GM23248 (cell line): Measurements from ENCODE around the gene SMIM24. TPM values are rescaled to one million over a fixed set of nuclear protein-coding genes. Genes with fewer than 3 reads are reported as not detected.
"Not testable (repeated sequence)": the region's sequence is repeated elsewhere in the genome, so short reads cannot be mapped to it uniquely, and the experiment has no call there.

Experiments
- DNase-seq: peaks from one replicate; pipeline ENCODE4 v3.0.0-alpha.2; 2015
- H2AFZ ChIP-seq: fragments of 200-600 bp; sonication (generic); 2 replicates; pipeline ENCODE4 v1.6.1; 2016; ENCODE audit warnings: antibody characterized with exemption
- H3F3A ChIP-seq: fragments of 200-600 bp; sonication (generic); 2 replicates; pipeline ENCODE4 v1.6.1; 2016; ENCODE audit warnings: mild to moderate bottlenecking, antibody characterized with exemption, mixed run types; ENCODE audit not compliant: insufficient read depth
- H3K27ac ChIP-seq: fragments of 200-600 bp; sonication (generic); 2 replicates; pipeline ENCODE4 v1.5.1; 2016; ENCODE audit warnings: mild to moderate bottlenecking
- H3K27me3 ChIP-seq: fragments of 200-600 bp; sonication (generic); replicated peaks from 2 replicates; pipeline ENCODE4 v1.6.1; 2016; ENCODE audit warnings: mild to moderate bottlenecking; ENCODE audit not compliant: insufficient read depth
- H3K36me3 ChIP-seq: fragments of 200-600 bp; sonication (generic); 2 replicates; pipeline ENCODE4 v1.6.1; 2016; ENCODE audit warnings: low read depth, mild to moderate bottlenecking
- H3K4me1 ChIP-seq: fragments of 200-600 bp; sonication (generic); 2 replicates; pipeline ENCODE4 v1.6.1; 2016; ENCODE audit warnings: mild to moderate bottlenecking; ENCODE audit not compliant: insufficient read depth
- H3K4me2 ChIP-seq: fragments of 200-600 bp; sonication (generic); one replicate; pipeline ENCODE4 v1.6.1; 2016; ENCODE audit warnings: mild to moderate bottlenecking; ENCODE audit not compliant: unreplicated experiment
- H3K4me3 ChIP-seq: fragments of 200-600 bp; sonication (generic); 2 replicates; pipeline ENCODE4 v1.5.1; 2016; ENCODE audit warnings: mild to moderate bottlenecking
- H3K79me2 ChIP-seq: fragments of 200-600 bp; sonication (generic); 2 replicates; pipeline ENCODE4 v1.6.1; 2016; ENCODE audit warnings: mild to moderate bottlenecking; ENCODE audit not compliant: insufficient read depth
- H3K9ac ChIP-seq: fragments of 200-600 bp; sonication (generic); 2 replicates; pipeline ENCODE4 v1.6.1; 2016; ENCODE audit warnings: mild to moderate bottlenecking
- H3K9me2 ChIP-seq: fragments of 200-600 bp; sonication (generic); 2 replicates; pipeline ENCODE4 v1.6.1; 2016; ENCODE audit warnings: mixed run types, mild to moderate bottlenecking, moderate library complexity; ENCODE audit not compliant: insufficient read depth
- H3K9me3 ChIP-seq: fragments of 200-600 bp; sonication (generic); one replicate; pipeline ENCODE4 v1.6.1; 2017; ENCODE audit warnings: low read depth
- H4K20me1 ChIP-seq: fragments of 200-600 bp; sonication (generic); 2 replicates; pipeline ENCODE4 v1.6.0; 2016; ENCODE audit not compliant: insufficient read depth
- EZH2 ChIP-seq: fragments of 200-600 bp; sonication (generic); IDR thresholded peaks from 2 replicates; pipeline ENCODE4 v1.6.1; 2018; ENCODE audit warnings: antibody characterized with exemption, mild to moderate bottlenecking; ENCODE audit not compliant: insufficient read depth, poor library complexity, severe bottlenecking
- EZH2phosphoT487 ChIP-seq: fragments of 200-600 bp; sonication (generic); IDR thresholded peaks from 2 replicates; pipeline ENCODE4 v1.6.1; 2018; ENCODE audit warnings: antibody characterized with exemption, moderate library complexity, mild to moderate bottlenecking, low read depth; ENCODE audit not compliant: insufficient read depth
- WGBS, 2 experiments: methylation state at CpG; one replicate each; pipeline ENCODE4 v1.1.6; 2015 to 2017; ENCODE audit warnings: low lambda C conversion rate in 2 of 2, low coverage in 1 of 2; ENCODE audit errors: missing lambda C conversion rate in 2 of 2; 5-methylcytosine and 5-hydroxymethylcytosine counted together
- in situ Hi-C: fragments of 300-500 bp; cut with MboI; formaldehyde crosslinking; loops from 2 replicates; pipeline ENCODE4 v1.15.0; 2020
- polyA plus RNA-seq: library from polyadenylated mRNA; unstranded; fragments of >200 nt; fragmentation: Nextera tagmentation; extraction: Ambion mirVana; gene quantifications from 2 replicates; pipeline ENCODE4 v1.2.1, GENCODE V29; 2016
- total RNA-seq: library from RNA; depleted of rRNA; stranded (reverse); fragments of >200 nt; shearing (Covaris generic); gene quantifications from 2 replicates; pipeline ENCODE4 v1.2.3, GENCODE V29; 2014

The SMIM24 gene
- total and polyA plus RNA-seq, 2 experiments from 2014 or later = not detected

DNA sequence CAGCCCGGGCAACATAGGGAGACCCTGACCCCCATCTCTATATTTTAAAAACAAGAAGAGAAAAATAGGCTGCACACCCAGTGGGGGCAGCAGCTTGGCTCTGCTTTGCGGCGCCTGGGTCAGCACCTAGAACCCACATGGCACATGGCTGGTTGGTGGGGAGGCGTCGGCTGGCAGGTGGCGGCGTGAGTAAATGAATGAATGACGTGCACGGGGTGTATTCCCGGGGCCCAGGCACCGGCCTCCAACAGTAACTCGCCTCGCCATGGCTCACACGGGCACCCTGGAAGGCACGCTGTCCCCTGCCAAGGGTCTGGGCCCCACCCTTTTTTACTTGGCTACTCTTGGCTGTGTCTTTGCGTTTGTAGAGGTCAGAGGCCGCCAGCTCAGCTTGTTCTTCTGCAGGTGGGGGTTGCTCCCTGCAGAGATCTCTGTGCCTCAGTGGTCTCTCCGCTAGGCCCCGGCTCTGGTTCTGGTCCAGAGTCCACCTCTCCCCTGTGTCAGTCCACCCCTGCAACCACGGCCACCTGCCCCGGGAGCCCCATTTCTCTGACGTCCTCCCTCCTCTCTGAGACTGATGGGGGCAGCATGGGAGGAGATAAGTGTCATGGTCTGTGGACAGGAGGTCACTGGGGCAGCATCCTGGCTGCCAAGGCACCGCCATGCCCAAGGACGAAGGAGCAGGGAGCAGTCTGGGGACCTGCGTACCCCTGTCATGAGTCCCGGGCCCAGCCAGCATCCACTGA, 31.4 kb upstream of the SMIM24 start:
- no peaks in the 10 kb centered on the region for H3K9me2 ChIP-seq
- in situ Hi-C loops = no loop called here

GRCh38 chr19:3510727-3511126, 30.4 kb upstream of the SMIM24 start:
- Histone ChIP-seq H3K36me3 (no peaks in the 10 kb centered on the region), H2AFZ (no peak overlapping the region), H3K9me2 (no peaks in the 10 kb centered on the region), H3K4me3 (no peak overlapping the region), H3K27me3 (no peaks in the 10 kb centered on the region), H4K20me1 (no peaks in the 10 kb centered on the region), H3K9me3 (no peaks in the 10 kb centered on the region), H3K9ac (no peak overlapping the region), H3K79me2 (peaks cover 95% of the 10 kb centered on the region), H3K4me2 (no peak overlapping the region), H3F3A (peaks cover 6% of the 10 kb centered on the region; the same call in 1 of the 2 replicates), H3K4me1 (peaks cover 8% of the 10 kb centered on the region; the same call in 1 of the 2 replicates), H3K27ac (no peak overlapping the region)
- no peak for DNase-seq
- in situ Hi-C loops = no loop called here
- 84 to 91% methylated on average over 21 to 22 of the region's 22 CpGs for WGBS, 2 experiments
- TF ChIP-seq EZH2 = no peak
- TF ChIP-seq EZH2phosphoT487 = no peak

More for the DNA sequence above, 31.4 kb upstream of the SMIM24 start:
- H3K79me2 ChIP-seq = peaks cover 100% of the 10 kb centered on the region
- no peaks in the 10 kb centered on the region for H3K9me3 ChIP-seq
- 67 to 72% methylated on average over 25 to 26 of the region's 26 CpGs for WGBS, 2 experiments
- H3F3A ChIP-seq = peaks cover 6% of the 10 kb centered on the region; the same call in 1 of the 2 replicates
- no peak overlapping the region for H3K9ac ChIP-seq
- no peak overlapping the region for H3K4me3 ChIP-seq
- H3K4me1 ChIP-seq = peaks cover 8% of the 10 kb centered on the region; the same call in 1 of the 2 replicates
- TF ChIP-seq EZH2phosphoT487 (no peak), EZH2 (no peak)
- H4K20me1 ChIP-seq = peaks cover under 1% of the 10 kb centered on the region; the same call in 1 of the 2 replicates
- H3K27ac ChIP-seq = no peak overlapping the region
- H2AFZ ChIP-seq = no peak overlapping the region
- H3K4me2 ChIP-seq = no peak overlapping the region
- no peaks in the 10 kb centered on the region for H3K36me3 ChIP-seq
- DNase-seq = no peak
- no peaks in the 10 kb centered on the region for H3K27me3 ChIP-seq

GRCh38 chr19:3509566-3509989, 29.3 kb upstream of the SMIM24 start:
- H3K4me1 ChIP-seq = peaks cover 8% of the 10 kb centered on the region; the same call in 1 of the 2 replicates
- DNase-seq = peak; percentile 90
- no peak for TF ChIP-seq EZH2phosphoT487
- no peak for TF ChIP-seq EZH2
- H4K20me1 ChIP-seq = no peaks in the 10 kb centered on the region
- H3K9ac ChIP-seq = 0 out of 2 replicates have a peak overlapping the region, but pooled peaks have one; percentile 7
- H3K27me3 ChIP-seq = no peaks in the 10 kb centered on the region
- H3K4me3 ChIP-seq = no peak overlapping the region
- H3K79me2 ChIP-seq = peaks cover 83% of the 10 kb centered on the region
- in situ Hi-C loops = no loop called here
- H3F3A ChIP-seq = peaks cover 6% of the 10 kb centered on the region; the same call in 1 of the 2 replicates
- no peaks in the 10 kb centered on the region for H3K9me3 ChIP-seq
- H2AFZ ChIP-seq = no peak overlapping the region
- WGBS, 2 experiments = 51 to 55% methylated on average over 15 of the region's 15 CpGs
- no peaks in the 10 kb centered on the region for H3K9me2 ChIP-seq
- no peaks in the 10 kb centered on the region for H3K36me3 ChIP-seq
- H3K27ac ChIP-seq = peak overlapping the region; percentile 64
- no peak overlapping the region for H3K4me2 ChIP-seq

GRCh38 chr19:3508771-3509535, 28.6 kb upstream of the SMIM24 start:
- Histone ChIP-seq H3K27ac (peak overlapping the region; percentile 64), H3K79me2 (peaks cover 77% of the 10 kb centered on the region), H2AFZ (no peak overlapping the region), H3K4me1 (peaks cover 8% of the 10 kb centered on the region; the same call in 1 of the 2 replicates), H3K4me3 (no peak overlapping the region), H4K20me1 (no peaks in the 10 kb centered on the region), H3K9me3 (no peaks in the 10 kb centered on the region), H3K36me3 (no peaks in the 10 kb centered on the region), H3K27me3 (no peaks in the 10 kb centered on the region), H3F3A (peaks cover 6% of the 10 kb centered on the region; the same call in 1 of the 2 replicates), H3K4me2 (no peak overlapping the region), H3K9me2 (no peaks in the 10 kb centered on the region), H3K9ac (no peak overlapping the region)
- in situ Hi-C loops = no loop called here
- peak; percentile 18 for DNase-seq
- 89 to 93% methylated on average over 22 to 23 of the region's 23 CpGs for WGBS, 2 experiments
- TF ChIP-seq EZH2 = no peak
- TF ChIP-seq EZH2phosphoT487 = no peak

- Histone ChIP-seq H3K79me2 (peaks cover 69% of the 10 kb centered on the region), H3K4me3 (peak overlapping the region; percentile 87)
- H3K9ac ChIP-seq, H3K36me3 ChIP-seq, H3K9me2 ChIP-seq, H3K4me1 ChIP-seq, H3K27me3 ChIP-seq, in situ Hi-C loops, DNase-seq, H2AFZ ChIP-seq, H3K4me2 ChIP-seq, H3K9me3 ChIP-seq, H3F3A ChIP-seq, H4K20me1 ChIP-seq, H3K27ac ChIP-seq: not testable (repeated sequence)
- 90 to 94% methylated on average over 16 to 18 of the region's 18 CpGs for WGBS, 2 experiments
Measured at GRCh38 chr19:3508121-3508661, 27.9 kb upstream of the SMIM24 start.
